Omental fat pad (tissue), 4 donors: ENCODE measurements around the gene PIAS2. TPM values are rescaled to one million over a fixed set of nuclear protein-coding genes. Genes with fewer than 3 reads are reported as not detected.
"Not testable (repeated sequence)": the region's sequence is repeated elsewhere in the genome, so short reads cannot be mapped to it uniquely, and the experiment has no call there.

ENCODE experiments used
- ATAC-seq: fragments of 150-250 bp; one replicate; pipeline ENCODE4 v1.9.1; 2016; ENCODE audit warnings: mild to moderate bottlenecking, moderate library complexity; ENCODE audit not compliant: low FRiP score
- DNase-seq: peaks from one replicate; pipeline ENCODE4 v3.0.0-alpha.2; 2019; ENCODE audit warnings: low spot score
- total RNA-seq, 4 donors: library from RNA; depleted of rRNA; stranded (reverse); fragments of >200 nt; gene quantifications; one replicate each; pipeline ENCODE4 v1.1.0, GENCODE V29; 2016
- TF ChIP-seq, protein P1 (sequence below), 3 donors: fragments of 450-650 bp; IDR thresholded peaks; one replicate each; pipeline ENCODE4 v1.5.1; 2016 to 2017; ENCODE audit warnings: antibody characterized with exemption in 3 of 3, mild to moderate bottlenecking in 3 of 3, moderate library complexity in 2 of 3

PIAS2 gene
- total RNA-seq, 4 donors from 2014 or later = 17.7 to 24.9 (median 23.4) TPM

DNA sequence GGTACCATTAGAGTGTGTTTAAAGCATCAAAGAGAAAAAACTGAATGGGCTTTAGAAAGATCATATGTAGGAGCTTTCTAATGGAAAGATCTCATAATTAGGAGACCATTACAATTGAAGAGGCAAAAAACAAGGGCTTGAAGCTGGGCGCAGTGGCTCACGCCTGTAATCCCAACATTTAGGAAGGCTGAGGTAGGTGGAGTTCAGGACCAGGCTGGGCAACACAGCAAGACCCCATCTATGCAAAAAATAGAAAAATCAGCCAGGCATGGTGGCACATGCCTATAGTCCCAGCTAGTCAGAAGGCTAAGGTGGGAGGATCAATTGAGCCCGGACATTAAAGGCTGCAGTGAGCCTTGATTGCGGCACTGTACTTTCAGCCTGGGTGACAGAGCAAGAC lies 59.0 kb downstream of the PIAS2 start:
- no peak for ATAC-seq
- TF ChIP-seq, protein P1, sequence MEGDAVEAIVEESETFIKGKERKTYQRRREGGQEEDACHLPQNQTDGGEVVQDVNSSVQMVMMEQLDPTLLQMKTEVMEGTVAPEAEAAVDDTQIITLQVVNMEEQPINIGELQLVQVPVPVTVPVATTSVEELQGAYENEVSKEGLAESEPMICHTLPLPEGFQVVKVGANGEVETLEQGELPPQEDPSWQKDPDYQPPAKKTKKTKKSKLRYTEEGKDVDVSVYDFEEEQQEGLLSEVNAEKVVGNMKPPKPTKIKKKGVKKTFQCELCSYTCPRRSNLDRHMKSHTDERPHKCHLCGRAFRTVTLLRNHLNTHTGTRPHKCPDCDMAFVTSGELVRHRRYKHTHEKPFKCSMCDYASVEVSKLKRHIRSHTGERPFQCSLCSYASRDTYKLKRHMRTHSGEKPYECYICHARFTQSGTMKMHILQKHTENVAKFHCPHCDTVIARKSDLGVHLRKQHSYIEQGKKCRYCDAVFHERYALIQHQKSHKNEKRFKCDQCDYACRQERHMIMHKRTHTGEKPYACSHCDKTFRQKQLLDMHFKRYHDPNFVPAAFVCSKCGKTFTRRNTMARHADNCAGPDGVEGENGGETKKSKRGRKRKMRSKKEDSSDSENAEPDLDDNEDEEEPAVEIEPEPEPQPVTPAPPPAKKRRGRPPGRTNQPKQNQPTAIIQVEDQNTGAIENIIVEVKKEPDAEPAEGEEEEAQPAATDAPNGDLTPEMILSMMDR (IDR thresholded peaks at IDR 0.05) = no peak
- DNase-seq = no peak

DNA sequence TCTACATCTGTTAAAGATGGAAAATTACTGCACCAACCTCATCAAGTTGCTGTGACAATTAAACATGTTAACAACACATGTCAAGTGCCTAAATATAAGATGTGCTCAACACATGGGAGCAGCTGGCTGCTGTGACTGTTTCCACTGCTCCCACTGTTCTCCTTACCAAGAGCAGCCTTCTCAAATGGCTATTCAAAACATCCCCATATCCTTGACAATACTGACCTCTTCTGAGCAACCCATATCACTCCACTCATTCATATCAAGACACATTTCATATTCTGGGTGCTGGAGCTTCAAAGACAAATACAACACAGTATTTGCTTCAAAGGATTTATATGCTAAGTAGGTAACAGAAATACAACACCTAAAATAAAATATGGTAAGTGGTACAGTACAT lies 60.3 kb downstream of the PIAS2 start:
- TF ChIP-seq, protein P1 (IDR thresholded peaks at IDR 0.05) = no peak
- DNase-seq = no peak
- ATAC-seq = no peak

DNA sequence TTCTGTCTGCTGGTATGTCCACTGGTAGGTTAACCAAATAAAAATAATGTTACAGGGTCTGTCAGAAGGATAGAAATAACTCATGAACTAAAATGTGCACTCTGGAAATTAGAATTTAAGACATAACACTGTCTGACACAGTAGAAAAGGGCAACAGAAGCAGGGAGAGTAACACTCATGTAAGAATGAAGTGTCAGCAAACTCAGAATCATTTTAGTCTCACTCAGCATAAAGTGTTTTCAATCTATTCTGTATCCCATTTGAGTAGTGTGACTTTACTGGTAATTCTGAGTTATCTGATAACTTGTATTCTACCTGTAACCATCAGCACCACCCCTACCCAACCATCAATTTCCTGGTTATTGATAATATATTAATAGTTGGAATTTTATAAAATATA lies 68.3 kb downstream of the PIAS2 start:
- TF ChIP-seq, protein P1 (IDR thresholded peaks at IDR 0.05) = no peak
- no peak for ATAC-seq

DNA sequence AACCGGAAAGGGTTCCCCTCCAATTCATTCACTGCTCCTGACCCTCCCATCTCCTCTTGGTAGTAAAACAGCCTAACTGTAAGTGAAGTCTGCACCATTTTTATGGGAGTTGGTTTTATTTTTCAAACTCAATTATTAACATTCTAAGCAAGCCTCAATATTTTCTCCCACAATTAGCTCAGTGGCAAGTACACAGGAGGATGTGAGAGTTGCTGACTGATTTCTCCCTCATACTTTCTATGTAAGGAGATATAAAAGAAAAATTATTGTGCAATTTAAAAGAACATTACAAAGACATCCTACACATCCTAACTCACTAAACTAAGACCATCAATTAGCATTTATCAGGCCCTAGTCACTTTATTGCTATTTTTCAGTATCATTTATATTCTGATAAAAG lies 73.9 kb downstream of the PIAS2 start:
- DNase-seq = no peak
- TF ChIP-seq, protein P1 (IDR thresholded peaks at IDR 0.05) = no peak
- no peak for ATAC-seq

More for the DNA sequence above, 68.3 kb downstream of the PIAS2 start:
- DNase-seq = no peak

DNA sequence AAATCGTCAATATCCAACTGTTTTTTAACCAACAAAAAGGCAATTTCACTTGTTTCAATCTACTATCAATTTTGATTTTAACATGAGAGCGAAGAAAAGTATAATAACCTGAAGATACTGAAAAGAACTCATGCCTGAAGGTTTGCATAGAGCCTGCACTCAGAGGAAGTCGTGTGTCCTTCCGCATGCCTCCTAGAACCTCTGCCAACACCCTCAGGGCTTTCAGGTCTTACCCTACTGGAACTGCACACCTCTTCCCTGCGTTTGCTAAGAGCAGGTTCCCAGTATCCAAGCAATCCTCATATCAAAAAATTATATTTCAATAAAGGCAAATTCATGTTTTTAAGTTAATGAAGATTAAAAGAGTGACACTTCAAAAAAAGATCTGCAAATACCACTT lies 74.7 kb downstream of the PIAS2 start:
- DNase-seq = no peak
- TF ChIP-seq, protein P1 (IDR thresholded peaks at IDR 0.05) = no peak
- no peak for ATAC-seq

DNA sequence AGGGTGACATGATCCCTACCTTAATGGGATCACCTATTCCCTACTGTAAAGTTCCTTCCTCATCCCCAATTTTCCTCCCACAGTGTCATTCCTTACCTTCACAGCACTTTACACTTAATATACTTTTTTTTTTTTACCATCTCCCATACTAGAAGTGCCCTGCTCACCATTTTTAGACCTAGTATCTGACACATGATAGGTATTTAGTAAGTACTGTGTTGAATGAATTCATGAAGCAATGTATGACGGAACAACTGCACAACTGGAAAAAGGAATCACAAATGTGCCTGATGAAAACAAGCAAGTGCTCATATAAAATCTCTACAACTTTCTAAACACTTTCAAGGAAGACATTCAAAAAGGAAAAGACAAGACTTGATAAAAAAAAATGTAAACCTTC lies 83.4 kb downstream of the PIAS2 start:
- no peak for DNase-seq
- ATAC-seq = no peak
- TF ChIP-seq, protein P1 (IDR thresholded peaks at IDR 0.05) = no peak

DNA sequence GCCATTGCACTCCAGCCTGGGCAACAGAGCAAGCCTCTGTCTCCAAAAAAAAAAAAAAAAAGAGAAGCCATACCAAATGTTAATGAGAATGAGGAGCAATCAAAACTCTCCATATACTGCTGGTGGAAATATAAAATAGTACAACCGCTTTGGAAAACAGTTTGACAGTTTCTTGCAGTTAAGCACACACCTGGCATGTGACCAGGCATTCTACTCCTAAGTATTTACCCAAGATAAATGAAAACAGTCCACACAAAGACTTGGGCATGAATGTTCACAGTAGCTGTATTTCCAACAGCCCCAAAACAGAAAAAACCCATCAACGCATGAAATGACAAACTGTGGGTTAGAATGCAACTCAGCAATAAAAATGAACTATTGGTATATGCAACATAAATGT lies 84.5 kb downstream of the PIAS2 start:
- no peak for DNase-seq
- no peak for ATAC-seq
- TF ChIP-seq, protein P1 (IDR thresholded peaks at IDR 0.05) = no peak

DNA sequence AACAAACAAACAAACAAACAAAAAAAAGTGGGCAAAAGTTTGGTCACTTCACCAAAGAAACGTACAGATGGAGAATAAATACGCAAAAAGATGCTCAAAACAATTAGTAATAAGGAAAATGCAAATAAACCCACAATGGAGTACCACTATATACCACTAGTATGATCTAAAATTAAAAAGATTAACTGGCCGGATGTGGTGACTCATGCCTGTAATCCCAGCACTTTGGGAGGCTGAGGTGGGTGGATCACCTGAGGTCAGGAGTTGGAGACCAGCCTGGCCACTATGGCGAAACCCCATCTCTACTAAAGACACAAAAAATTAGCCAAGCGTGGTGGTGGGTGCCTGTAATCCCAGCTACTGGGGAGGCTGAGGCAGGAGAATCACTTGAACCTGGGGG lies 84.9 kb downstream of the PIAS2 start:
- DNase-seq, ATAC-seq: not testable (repeated sequence)
